OCI-LY3 (cell line): ENCODE measurements around the gene SEMA3G.

Experiments
- CTCF ChIP-seq: fragments of 200-600, 300-600 bp; sonication (generic); IDR thresholded peaks from 2 replicates; pipeline ENCODE4 v1.5.1; 2014; ENCODE audit warnings: antibody characterized with exemption, low read length, low read depth
- EZH2phosphoT487 ChIP-seq: fragments of 200-600 bp; shearing (Covaris generic); IDR thresholded peaks from 2 replicates; pipeline ENCODE4 v1.6.1; 2018; ENCODE audit warnings: antibody characterized with exemption, mixed run types, low read depth

DNA sequence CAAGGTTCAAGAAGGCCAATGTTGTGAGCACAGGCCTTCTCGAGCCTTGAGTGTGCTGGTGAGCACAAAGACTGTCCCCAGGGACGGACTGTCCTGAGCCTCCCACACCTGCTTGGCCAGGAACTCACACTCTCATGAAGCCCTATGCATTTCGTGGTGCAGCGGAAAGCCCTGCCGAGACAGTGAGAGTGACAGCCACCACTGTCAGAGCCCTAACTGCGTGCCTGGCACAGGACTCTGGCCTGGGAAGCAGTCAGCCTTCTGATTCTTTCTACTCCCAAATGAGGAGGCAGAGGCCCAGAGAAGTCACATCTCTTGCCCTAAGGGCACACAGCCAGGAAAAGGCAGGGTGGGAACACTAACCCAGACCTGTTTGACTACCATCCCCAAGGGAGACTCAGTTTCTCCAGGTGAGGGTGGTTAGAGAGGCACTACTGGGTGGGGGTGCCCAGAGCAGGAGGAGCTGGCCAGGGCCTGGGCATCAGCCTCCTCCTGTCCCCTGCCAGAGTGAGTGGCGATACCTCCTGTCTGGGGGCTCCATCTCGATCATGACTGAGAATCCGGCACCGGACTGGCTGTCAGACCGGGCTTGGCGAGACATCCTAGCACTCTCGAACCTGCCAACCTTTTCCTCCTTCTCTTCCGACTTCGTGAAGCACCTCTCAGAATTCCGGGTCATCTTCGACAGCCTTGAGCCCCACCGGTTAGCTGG, 50.8 kb downstream of the SEMA3G start:
- TF ChIP-seq CTCF = no peak
- TF ChIP-seq EZH2phosphoT487 = no peak
